ENCODE results near the gene STAT4. TPM values are rescaled to one million over a fixed set of nuclear protein-coding genes. Genes with fewer than 3 reads are reported as not detected.

STAT4 gene
- total RNA-seq, 4 donors from 2014 or later: 3.1 to 9.1 TPM; not detected in 2

DNA sequence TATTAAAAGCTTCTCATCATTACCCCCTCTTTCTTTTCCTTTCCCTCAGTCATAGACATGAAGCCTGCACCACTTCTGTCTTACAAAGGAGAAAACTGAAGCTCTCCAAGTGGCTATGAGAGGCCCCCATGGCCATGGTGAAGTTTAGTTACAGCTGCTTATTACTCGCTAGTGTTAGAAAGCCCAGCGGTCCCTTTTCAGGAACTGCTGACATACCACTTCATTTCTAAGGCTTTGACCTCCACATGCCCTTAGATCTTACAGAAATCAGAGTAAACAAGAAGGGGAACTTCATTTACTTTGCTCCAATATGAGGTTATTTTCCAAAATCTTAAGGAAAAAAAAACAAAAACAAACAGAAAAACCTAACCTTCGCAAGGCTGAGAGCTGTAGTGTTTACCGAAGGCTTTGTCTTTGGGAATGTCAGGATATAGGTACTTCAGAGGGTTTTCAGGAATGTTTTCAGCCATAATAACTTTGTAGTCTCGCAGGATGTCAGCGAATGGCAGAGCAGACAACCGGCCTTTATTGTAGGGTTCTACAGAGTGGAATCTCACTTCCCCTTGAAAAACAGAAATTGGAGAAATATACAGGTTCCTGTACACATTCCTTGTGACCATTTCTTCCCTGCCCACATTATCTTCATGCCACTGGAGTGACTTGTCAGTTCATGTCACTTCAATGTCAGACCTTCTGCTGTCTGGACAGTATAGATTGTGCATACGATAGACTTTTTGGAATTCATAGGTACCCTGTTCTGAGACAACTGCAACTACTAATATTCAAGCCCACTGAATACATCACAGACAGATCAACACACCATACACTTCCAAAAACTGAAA, 118.0 kb downstream of the STAT4 start:
- intact Hi-C loops (cut with DNase I; ENCODE audit: low total_unique reads): loop anchor here (5.0 kb wide), 1 partner anchor 251 kb away; no protein-coding TSS in a partner anchor
- DNase-seq: no peak
- no peak overlapping the region for H3K4me3 ChIP-seq
- H3K27ac ChIP-seq: peak overlapping the region in 2 of 4 donors; percentile 12 to 28
- 79 to 84% methylated on average over 8 of the region's 8 CpGs for WGBS, 2 donors (ENCODE audit: low coverage in 1 of 2)
- in situ Hi-C loops (cut with MboI; ENCODE audit: low pct_ligation_motif_present in 1 of 4, low pct_unique_long_range_greater_than_20kb in 1 of 4, low sequenced_read_pairs in 3 of 4): no loop called here
- H3K36me3 ChIP-seq: no peaks in the 10 kb centered on the region
- H3K9me3 ChIP-seq: no peaks in the 10 kb centered on the region
- peaks cover 0 to 3% (median 0%) of the 10 kb centered on the region in 4 donors for H3K4me1 ChIP-seq
- TF ChIP-seq POLR2A (IDR thresholded peaks at IDR 0.05) (no peak), POLR2AphosphoS5 (IDR thresholded peaks at IDR 0.05) (no peak), EP300 (IDR thresholded peaks at IDR 0.05; ENCODE audit: low read depth) (no peak)
- TF ChIP-seq, protein P1, sequence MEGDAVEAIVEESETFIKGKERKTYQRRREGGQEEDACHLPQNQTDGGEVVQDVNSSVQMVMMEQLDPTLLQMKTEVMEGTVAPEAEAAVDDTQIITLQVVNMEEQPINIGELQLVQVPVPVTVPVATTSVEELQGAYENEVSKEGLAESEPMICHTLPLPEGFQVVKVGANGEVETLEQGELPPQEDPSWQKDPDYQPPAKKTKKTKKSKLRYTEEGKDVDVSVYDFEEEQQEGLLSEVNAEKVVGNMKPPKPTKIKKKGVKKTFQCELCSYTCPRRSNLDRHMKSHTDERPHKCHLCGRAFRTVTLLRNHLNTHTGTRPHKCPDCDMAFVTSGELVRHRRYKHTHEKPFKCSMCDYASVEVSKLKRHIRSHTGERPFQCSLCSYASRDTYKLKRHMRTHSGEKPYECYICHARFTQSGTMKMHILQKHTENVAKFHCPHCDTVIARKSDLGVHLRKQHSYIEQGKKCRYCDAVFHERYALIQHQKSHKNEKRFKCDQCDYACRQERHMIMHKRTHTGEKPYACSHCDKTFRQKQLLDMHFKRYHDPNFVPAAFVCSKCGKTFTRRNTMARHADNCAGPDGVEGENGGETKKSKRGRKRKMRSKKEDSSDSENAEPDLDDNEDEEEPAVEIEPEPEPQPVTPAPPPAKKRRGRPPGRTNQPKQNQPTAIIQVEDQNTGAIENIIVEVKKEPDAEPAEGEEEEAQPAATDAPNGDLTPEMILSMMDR (IDR thresholded peaks at IDR 0.05): no peak
- no peaks in the 10 kb centered on the region for H3K27me3 ChIP-seq

DNA sequence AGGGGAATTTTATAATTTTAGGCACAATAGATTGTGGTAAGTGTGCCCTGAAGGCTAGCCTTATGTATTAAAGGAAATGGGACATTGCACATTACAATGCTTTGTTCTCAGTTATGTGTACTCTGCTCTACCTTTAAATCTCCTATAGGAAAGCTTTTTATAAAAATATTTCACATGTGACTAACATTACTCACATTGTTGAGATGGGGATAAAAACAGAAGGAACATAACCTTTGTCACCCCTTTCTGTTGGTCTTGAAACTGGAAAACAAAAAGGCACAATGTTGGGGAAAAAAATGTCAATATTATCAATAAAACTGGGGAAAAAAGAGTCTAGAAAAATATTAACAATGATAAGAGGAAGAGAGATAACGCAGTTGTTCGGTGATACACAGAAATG, 119.5 kb downstream of the STAT4 start:
- WGBS, 2 donors (ENCODE audit: low coverage in 1 of 2): 95 to 96% methylated on average over 2 of the region's 2 CpGs
- in situ Hi-C loops (cut with MboI; ENCODE audit: low pct_ligation_motif_present in 1 of 4, low pct_unique_long_range_greater_than_20kb in 1 of 4, low sequenced_read_pairs in 3 of 4): no loop called here
- H3K4me3 ChIP-seq: no peak overlapping the region
- H3K27me3 ChIP-seq: no peaks in the 10 kb centered on the region
- H3K4me1 ChIP-seq: peaks cover 0 to 7% (median 0%) of the 10 kb centered on the region in 4 donors
- intact Hi-C loops (cut with DNase I; ENCODE audit: low total_unique reads): loop anchor here (5.0 kb wide), 1 partner anchor 249 kb away; no protein-coding TSS in a partner anchor
- H3K36me3 ChIP-seq: no peaks in the 10 kb centered on the region
- H3K27ac ChIP-seq: no peak overlapping the region
- no peak for TF ChIP-seq POLR2A (IDR thresholded peaks at IDR 0.05)
- TF ChIP-seq, protein P1 (IDR thresholded peaks at IDR 0.05): no peak
- no peak for TF ChIP-seq EP300 (IDR thresholded peaks at IDR 0.05; ENCODE audit: low read depth)
- no peak for TF ChIP-seq POLR2AphosphoS5 (IDR thresholded peaks at IDR 0.05)
- H3K9me3 ChIP-seq: no peaks in the 10 kb centered on the region
- no peak for DNase-seq

DNA sequence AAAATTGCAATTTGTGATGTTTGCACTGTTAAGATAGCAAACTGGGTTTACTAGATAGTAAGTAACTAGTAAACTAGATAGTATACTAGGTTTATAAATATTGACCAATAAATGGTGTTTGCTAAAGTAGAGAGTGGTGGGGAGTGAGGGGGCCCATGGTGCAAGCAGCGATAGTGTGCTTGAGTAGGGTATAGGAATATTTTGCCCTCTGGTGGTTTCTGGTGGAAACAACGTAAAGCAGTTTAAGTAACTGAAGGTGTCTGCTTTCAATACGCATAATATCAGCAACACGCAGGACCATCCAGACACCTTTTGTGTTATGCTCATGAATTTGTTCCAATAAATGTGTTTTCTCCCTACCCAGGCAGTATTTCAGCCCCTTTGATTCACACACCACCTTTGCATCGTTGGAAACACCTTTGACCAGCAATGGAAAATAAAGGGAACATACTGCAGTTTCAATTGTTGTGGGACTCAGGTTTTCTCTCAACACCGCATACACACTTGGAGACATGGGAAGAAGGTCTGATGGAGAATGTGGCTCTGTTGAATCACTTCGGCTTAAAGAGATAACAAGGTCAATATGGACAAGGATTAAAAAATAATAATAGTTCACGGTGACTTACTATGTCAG, 120.2 kb downstream of the STAT4 start:
- Histone ChIP-seq H3K9me3 (no peaks in the 10 kb centered on the region), H3K36me3 (no peaks in the 10 kb centered on the region), H3K4me1 (peaks cover 0 to 14% (median 0%) of the 10 kb centered on the region in 4 donors), H3K27me3 (no peaks in the 10 kb centered on the region), H3K27ac (no peak overlapping the region), H3K4me3 (no peak overlapping the region)
- TF ChIP-seq EP300 (IDR thresholded peaks at IDR 0.05; ENCODE audit: low read depth) (no peak), POLR2A (IDR thresholded peaks at IDR 0.05) (no peak), POLR2AphosphoS5 (IDR thresholded peaks at IDR 0.05) (no peak)
- TF ChIP-seq, protein P1 (IDR thresholded peaks at IDR 0.05): peak; percentile 61 to 71 (median 64)
- DNase-seq: no peak
- WGBS, 2 donors (ENCODE audit: low coverage in 1 of 2): 33 to 51% methylated on average over 5 to 8 of the region's 8 CpGs
- intact Hi-C loops (cut with DNase I; ENCODE audit: low total_unique reads): loop anchor here (5.0 kb wide), 1 partner anchor 248 kb away; no protein-coding TSS in a partner anchor
- in situ Hi-C loops (cut with MboI; ENCODE audit: low pct_ligation_motif_present in 1 of 4, low pct_unique_long_range_greater_than_20kb in 1 of 4, low sequenced_read_pairs in 3 of 4): no loop called here

DNA sequence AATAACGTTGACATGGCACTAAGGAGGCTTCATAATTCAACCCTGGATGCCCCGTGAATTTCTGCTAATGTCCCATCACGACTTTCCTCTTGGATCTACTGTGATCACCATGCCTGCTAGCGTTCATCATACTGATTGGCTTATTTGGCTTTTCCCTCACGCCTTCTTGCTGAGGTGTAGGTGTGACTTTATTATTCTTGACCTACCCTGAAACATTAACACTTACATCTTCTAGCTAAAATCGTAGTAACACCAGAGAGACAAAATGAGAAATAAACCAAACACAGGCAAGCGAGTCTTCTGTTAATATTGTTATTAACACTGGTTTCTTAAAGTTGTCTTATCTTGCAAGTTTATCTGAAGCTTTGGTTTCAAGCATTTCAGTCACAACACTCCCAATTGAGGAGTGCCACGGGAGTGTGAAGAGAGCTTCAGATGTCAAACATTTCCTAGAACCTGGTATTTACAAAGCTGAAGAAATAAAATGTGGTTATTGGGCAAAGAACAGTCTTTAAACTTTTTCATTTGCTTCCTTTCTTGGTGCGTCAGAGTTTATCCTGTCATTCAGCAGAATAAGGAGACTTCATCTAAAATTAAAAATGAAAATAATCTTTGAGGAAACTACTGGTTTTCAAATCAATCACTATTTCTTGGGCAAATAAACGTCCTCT, 121.4 kb downstream of the STAT4 start:
- no peak overlapping the region for H3K4me3 ChIP-seq
- intact Hi-C loops (cut with DNase I; ENCODE audit: low total_unique reads) (no loop called here), in situ Hi-C loops (cut with MboI; ENCODE audit: low pct_ligation_motif_present in 1 of 4, low pct_unique_long_range_greater_than_20kb in 1 of 4, low sequenced_read_pairs in 3 of 4) (no loop called here)
- no peaks in the 10 kb centered on the region for H3K27me3 ChIP-seq
- DNase-seq: no peak
- no peak overlapping the region for H3K27ac ChIP-seq
- no peaks in the 10 kb centered on the region for H3K36me3 ChIP-seq
- peaks cover 0 to 22% (median 0%) of the 10 kb centered on the region in 4 donors for H3K4me1 ChIP-seq
- no peaks in the 10 kb centered on the region for H3K9me3 ChIP-seq
- 60 to 80% methylated on average over 5 to 10 of the region's 10 CpGs for WGBS, 2 donors (ENCODE audit: low coverage in 1 of 2)
- TF ChIP-seq, protein P1 (IDR thresholded peaks at IDR 0.05): no peak
- no peak for TF ChIP-seq EP300 (IDR thresholded peaks at IDR 0.05; ENCODE audit: low read depth)

Data from transverse colon (tissue), 4 donors.